Measurements from ENCODE around the gene PARVB.

The PARVB gene

GRCh38 chr22:44185237-44186120, 161.4 kb downstream of the PARVB start:
- no peak for DNase-seq (ENCODE audit: low spot score)

- DNase-seq (ENCODE audit: low spot score): no peak
Measured at GRCh38 chr22:44186121-44186510, 162.0 kb downstream of the PARVB start.

- DNase-seq (ENCODE audit: low spot score): no peak
Measured at GRCh38 chr22:44186737-44187136, 162.6 kb downstream of the PARVB start.

GRCh38 chr22:44187652-44188230, 163.6 kb downstream of the PARVB start:
- DNase-seq (ENCODE audit: low spot score): no peak

GRCh38 chr22:44188316-44188715, 164.2 kb downstream of the PARVB start:
- no peak for DNase-seq (ENCODE audit: low spot score)

DNA sequence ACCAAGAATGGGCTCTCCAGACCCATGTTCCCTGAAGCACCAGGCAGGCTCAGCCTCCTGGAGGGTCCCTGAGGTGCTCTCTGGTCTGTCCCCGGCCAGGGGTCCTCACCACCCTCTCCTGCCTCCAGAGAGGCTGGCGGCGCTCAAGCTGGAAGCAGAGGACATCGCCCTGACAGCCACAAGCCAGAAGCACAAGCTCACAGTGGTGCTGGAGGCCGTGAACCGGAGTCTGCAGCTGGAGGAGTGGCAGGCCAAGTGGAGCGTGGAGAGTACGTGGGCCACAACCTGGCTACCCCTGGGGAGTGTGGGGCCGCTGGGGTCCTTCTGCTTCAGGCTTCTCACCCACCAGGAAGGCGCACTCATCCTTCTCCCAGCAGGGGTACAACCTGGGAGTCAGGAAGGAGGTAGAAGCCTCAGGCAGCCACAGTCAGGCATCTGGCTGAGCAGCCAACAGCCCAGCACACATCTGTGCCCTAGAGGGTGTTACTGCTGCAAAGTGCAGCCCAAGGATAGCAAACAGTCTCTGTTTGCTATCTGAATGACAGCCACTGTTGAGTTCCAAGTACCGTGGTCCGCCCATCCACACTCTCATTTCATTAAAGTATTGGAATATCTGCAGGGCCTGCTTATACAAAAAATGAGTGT, 165.0 kb downstream of the PARVB start:
- DNase-seq (ENCODE audit: low spot score): no peak

- DNase-seq (ENCODE audit: low spot score): no peak
Measured at GRCh38 chr22:44190381-44190976, 166.4 kb downstream of the PARVB start.

GRCh38 chr22:44191036-44191454, 166.9 kb downstream of the PARVB start:
- peak; percentile 39 for DNase-seq (ENCODE audit: low spot score)

- DNase-seq (ENCODE audit: low spot score): no peak
Measured at GRCh38 chr22:44192098-44192815, 168.2 kb downstream of the PARVB start.

DNA sequence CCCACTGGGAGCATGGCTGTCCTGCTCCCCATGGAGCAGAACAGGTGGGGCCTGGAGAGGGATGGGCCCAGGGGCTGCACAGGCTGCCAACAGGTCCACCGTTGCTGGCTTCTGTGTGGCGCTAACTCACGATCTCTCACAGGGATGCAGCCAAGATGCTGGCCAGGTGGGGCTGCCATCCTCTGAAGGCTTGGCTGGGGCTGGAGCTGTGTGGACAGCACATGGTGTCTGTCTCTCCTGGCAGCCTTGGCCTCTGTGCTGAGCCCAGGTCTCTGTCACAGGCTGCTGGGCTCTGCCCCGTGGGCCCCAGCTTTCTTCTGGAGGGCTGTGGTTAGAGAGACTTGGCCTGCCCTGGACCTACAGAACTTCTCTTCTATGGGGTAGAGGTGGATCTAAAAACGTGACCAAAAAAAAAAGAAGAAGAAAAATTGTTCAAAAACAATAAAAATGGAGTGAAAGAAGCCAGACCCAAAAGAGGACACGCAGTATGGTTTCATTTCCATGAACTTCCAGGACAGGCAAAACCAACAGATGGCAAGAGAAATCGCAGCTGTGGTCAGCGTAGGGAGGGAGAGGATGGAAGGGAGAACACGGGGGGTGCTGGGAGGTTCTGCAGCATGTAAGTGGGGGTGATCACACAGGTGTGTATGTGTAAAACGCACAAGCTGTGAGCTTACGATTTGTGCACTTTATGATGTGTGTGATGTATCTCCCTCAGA, 168.9 kb downstream of the PARVB start:
- no peak for DNase-seq (ENCODE audit: low spot score)

DNA sequence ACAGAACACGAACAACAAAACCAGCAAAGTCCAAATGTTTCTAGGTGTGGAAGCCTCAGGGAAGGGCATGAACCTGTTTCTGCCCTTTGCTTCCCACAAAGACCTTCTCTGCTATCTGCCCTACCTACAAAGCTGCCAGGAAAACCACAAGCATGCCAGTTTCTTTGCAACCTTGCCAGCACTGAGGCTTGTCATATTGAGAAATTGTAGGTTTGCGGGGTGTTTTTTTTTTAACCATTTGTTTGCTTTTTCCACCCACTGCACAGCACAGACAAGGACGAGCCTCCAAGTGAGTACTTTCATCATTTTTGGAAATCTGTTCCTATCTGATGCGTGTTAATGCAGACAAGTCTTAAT, 169.4 kb downstream of the PARVB start:
- DNase-seq (ENCODE audit: low spot score): no peak

- no peak for DNase-seq (ENCODE audit: low spot score)
Measured at GRCh38 chr22:44194569-44194968, 170.5 kb downstream of the PARVB start.

DNA sequence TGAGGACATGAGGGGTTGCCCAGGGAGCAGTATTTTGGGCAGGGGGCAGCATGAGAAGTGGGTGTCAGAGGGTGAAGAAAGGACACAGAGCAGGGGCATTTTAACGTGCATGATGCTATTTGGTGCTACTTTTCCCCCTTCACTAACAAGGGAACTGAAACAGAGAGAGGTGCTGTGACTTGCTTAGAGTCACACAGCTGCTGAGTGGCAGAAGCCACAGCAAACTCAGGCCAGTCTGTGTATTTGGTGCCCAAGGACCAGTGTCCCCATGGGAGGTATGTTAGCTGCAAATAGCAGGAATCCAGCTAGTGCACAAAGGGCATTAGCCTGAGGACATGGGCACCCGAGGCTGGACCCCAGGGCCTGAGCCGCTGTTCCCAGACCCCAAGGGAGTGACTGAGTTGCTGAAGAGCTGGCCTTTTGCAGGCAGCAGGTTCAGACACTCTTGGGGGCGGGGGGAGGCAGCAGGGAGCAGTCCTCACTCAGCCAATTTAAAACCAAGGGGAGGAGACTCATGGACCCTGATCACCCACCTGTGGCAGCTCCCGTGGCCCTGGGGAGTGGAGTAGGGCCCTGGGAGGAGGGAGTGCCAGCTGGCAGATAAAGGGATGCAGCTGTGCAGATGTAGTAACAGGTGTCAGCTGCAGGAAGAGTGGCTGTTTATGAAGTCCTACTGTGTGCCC, 171.2 kb downstream of the PARVB start:
- DNase-seq (ENCODE audit: low spot score): no peak

GRCh38 chr22:44196241-44196640, 172.1 kb downstream of the PARVB start:
- DNase-seq (ENCODE audit: low spot score): no peak

- DNase-seq (ENCODE audit: low spot score): no peak
Measured at GRCh38 chr22:44196731-44197131, 172.6 kb downstream of the PARVB start.

GRCh38 chr22:44197271-44197670, 173.2 kb downstream of the PARVB start:
- no peak for DNase-seq (ENCODE audit: low spot score)

DNA sequence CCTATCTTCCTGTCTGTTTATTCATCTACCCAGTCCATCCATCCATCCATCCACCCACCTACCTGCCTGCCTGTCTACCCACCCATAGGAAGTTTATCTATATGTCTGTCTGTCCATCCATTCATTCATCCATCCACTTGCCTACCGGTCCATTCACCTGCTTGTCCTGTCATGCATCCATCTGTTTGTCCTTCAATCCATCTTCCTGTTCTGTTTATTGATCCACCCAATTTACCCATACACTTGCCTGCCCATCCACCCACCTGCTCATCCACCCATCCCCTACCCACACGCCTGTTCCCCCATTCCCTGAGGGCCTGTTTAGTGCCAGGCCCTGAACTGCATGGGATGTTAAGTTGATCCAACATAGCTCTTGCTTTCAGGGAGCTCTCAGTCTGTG, 175.1 kb downstream of the PARVB start:
- DNase-seq (ENCODE audit: low spot score): no peak

DNA sequence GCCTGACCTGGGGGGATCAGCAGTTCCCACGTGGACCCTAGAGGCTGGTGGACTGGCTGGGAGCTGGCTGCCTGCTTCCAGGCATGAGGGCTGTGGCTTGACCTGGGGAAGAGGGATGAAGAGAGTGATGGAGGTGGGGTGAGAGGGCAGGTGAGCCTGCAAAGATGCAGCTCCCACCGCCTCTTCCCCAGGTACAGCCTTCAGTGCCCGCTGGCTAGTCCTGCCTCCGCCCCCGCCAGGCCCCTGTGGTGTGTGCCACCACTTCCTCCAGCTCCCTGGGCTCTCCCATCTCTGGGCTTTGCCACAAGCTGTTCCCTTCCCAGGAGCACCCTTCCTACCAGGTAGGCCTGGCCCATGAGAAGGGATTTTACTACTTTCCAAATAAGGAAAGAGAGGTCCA, 175.8 kb downstream of the PARVB start:
- DNase-seq (ENCODE audit: low spot score): no peak

GRCh38 chr22:44200451-44200850, 176.3 kb downstream of the PARVB start:
- DNase-seq (ENCODE audit: low spot score): no peak

DNA sequence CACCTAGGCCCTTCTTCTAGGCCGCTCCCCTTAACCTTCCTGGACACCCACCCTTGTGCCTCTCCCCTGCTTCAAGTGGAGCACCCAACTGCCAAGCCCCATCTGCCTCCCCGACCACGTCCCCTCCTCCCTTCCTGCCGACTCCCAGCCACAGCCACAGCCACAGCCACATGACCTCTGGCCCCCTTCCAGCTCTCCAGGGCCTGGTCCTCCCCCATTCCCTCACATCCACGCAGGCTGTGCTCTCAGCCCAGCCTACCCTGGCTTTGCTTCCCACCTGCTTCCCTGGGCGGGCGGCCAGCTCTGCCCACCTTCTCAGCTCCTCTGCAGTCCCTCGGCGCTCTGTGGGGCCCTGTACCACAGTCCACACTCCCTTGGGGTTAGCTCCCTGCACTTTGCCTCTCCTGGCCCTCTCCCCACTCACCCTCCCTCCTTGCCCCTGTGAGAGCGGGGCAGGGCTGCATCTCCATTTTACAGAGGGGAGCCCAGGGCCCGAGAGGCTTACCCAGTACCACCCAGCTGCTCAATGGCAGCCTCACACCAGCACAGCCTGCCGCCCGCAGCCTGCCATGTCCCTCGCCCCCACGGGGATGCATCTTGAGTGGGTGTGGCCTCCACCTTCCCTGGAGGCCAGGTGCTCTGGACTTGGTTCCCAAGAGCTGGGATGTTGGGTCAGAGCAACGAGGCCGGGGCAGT, 176.9 kb downstream of the PARVB start:
- DNase-seq (ENCODE audit: low spot score): no peak

All from GM03348 (cell line).